Suprapubic skin (tissue), 4 donors: Measurements from ENCODE around the gene MYMK. TPM values are rescaled to one million over a fixed set of nuclear protein-coding genes. Genes with fewer than 3 reads are reported as not detected.

Source experiments
- DNase-seq, 2 donors: peaks; one replicate each; pipeline ENCODE4 v3.0.0-alpha.2; 2019; ENCODE audit warnings: low spot score in 2 of 2
- H3K27ac ChIP-seq: fragments of 200-600 bp; sonication (generic); one replicate; pipeline ENCODE4 v1.5.1; 2019
- H3K27me3 ChIP-seq: fragments of 200-600 bp; sonication (generic); one replicate; pipeline ENCODE4 v1.5.1; 2019
- H3K36me3 ChIP-seq: fragments of 200-600 bp; sonication (generic); one replicate; pipeline ENCODE4 v1.5.1; 2019
- H3K4me1 ChIP-seq: fragments of 200-600 bp; sonication (generic); one replicate; pipeline ENCODE4 v1.5.1; 2019
- H3K4me3 ChIP-seq: fragments of 200-600 bp; sonication (generic); one replicate; pipeline ENCODE4 v1.5.1; 2019; ENCODE audit warnings: mild to moderate bottlenecking
- H3K9me3 ChIP-seq: fragments of 200-600 bp; sonication (generic); one replicate; pipeline ENCODE4 v1.5.1; 2019
- EP300 ChIP-seq: sonication (generic); formaldehyde crosslinking; IDR thresholded peaks from one replicate; pipeline ENCODE4 v1.6.1; 2017; ENCODE audit warnings: antibody characterized with exemption
- POLR2A ChIP-seq, 2 donors: fragments of 450-650 bp; IDR thresholded peaks; one replicate each; pipeline ENCODE4 v1.6.1; 2017; ENCODE audit warnings: antibody characterized with exemption in 2 of 2, mild to moderate bottlenecking in 2 of 2, moderate library complexity in 2 of 2
- POLR2AphosphoS5 ChIP-seq, 3 donors: sonication (generic); formaldehyde crosslinking; IDR thresholded peaks; one replicate each; pipeline ENCODE4 v1.6.1; 2017; ENCODE audit warnings: antibody characterized with exemption in 3 of 3
- WGBS: methylation state at CpG from one replicate; pipeline ENCODE4 v1.1.5; 2018; 5-methylcytosine and 5-hydroxymethylcytosine counted together
- total RNA-seq, 4 donors: library from RNA; depleted of rRNA; stranded (reverse); fragments of >200 nt; gene quantifications; one replicate each; pipeline ENCODE4 v1.1.0, GENCODE V29; 2016
- TF ChIP-seq, protein P1 (sequence below), 2 donors: fragments of 200-600 bp in 1 of 2; fragments of 450-650 bp in 1 of 2; sonication (generic) in 1 of 2; IDR thresholded peaks; one replicate each; pipeline ENCODE4 v1.5.1; 2016 to 2019; ENCODE audit warnings: antibody characterized with exemption in 2 of 2, mild to moderate bottlenecking in 1 of 2, moderate library complexity in 1 of 2

Gene MYMK
- total RNA-seq, 4 donors from 2014 or later, result not detected

DNA sequence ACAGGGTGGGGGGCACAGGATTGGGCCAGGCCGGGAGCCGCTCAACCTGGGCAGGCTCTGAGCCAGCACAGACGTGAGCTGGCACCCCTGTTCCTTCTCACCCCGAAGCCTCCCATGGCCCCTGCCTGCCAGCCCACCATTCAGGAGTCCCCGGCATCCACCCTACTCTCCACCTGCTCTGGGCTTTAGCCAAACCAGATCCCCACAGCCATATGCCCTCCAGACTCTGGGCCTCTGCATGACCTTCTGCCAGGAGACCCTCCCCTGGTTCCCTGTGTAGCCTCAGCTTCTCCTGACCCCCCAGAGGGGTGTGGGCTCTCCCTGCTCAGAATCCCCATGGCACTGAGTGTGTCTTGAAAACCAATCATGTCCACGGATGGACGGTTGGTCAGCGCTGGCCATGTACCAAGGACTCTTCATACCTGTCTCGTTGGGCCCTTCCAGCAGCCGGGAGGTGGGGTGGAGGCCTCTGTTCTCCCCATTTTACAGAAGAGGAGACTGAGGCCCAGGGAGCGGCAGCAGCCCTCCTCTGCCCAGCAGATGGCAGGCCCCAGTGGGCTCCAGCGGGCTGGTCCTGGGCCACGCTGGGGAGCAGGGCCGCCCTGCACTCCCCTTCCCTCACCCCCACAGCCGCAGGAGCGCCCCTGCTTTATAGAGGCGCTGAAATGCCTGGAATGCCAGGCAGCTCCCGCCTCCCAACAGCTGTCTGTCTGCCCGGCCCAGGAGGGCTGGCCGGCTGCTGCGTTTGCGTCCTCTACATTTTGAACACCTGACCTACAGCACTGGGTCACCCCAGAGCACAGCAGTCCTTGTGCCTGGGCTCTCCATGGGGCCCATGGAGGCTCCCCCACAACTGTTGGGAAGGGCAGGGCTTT is 3.5 kb upstream of the MYMK start:
- no peaks in the 10 kb centered on the region for H3K36me3 ChIP-seq
- TF ChIP-seq, protein P1, sequence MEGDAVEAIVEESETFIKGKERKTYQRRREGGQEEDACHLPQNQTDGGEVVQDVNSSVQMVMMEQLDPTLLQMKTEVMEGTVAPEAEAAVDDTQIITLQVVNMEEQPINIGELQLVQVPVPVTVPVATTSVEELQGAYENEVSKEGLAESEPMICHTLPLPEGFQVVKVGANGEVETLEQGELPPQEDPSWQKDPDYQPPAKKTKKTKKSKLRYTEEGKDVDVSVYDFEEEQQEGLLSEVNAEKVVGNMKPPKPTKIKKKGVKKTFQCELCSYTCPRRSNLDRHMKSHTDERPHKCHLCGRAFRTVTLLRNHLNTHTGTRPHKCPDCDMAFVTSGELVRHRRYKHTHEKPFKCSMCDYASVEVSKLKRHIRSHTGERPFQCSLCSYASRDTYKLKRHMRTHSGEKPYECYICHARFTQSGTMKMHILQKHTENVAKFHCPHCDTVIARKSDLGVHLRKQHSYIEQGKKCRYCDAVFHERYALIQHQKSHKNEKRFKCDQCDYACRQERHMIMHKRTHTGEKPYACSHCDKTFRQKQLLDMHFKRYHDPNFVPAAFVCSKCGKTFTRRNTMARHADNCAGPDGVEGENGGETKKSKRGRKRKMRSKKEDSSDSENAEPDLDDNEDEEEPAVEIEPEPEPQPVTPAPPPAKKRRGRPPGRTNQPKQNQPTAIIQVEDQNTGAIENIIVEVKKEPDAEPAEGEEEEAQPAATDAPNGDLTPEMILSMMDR (IDR thresholded peaks at IDR 0.05), result no peak
- TF ChIP-seq POLR2A (IDR thresholded peaks at IDR 0.05) (no peak), POLR2AphosphoS5 (IDR thresholded peaks at IDR 0.05) (no peak), EP300 (no peak)
- WGBS, result 52% methylated on average over 11 of the region's 22 CpGs
- peaks cover 24% of the 10 kb centered on the region for H3K4me1 ChIP-seq
- H3K9me3 ChIP-seq, result no peaks in the 10 kb centered on the region
- no peak for DNase-seq
- peaks cover 69% of the 10 kb centered on the region for H3K27me3 ChIP-seq
- no peak overlapping the region for H3K27ac ChIP-seq
- no peak overlapping the region for H3K4me3 ChIP-seq

DNA sequence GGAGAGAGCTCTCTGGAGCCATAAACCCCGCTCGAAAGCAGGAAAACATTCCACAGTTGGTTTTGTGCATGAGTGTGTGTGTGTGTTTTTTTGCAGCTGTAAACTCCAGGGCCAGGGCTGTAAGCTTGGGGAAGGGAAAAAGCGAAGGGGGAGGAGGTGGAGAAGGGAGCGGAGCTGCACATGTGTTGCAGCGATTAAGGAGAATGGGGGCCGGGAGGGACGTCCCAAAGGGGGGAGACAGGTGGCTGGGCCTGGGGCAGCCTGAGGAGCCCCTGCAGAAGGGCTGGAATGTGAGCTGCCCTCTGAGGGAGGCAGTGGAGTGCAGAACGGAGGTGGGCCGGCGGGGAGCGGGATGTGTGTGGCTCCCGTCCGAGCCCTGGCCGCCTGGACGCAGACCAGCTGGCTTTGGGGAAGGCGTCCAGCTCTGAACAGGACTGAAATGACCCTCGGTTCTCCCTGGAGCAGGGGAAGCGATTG is 2.7 kb upstream of the MYMK start:
- TF ChIP-seq, protein P1 (IDR thresholded peaks at IDR 0.05), result no peak
- TF ChIP-seq POLR2A (IDR thresholded peaks at IDR 0.05), result no peak
- TF ChIP-seq EP300, result no peak
- TF ChIP-seq POLR2AphosphoS5 (IDR thresholded peaks at IDR 0.05), result no peak
- Histone ChIP-seq H3K36me3 (no peaks in the 10 kb centered on the region), H3K27me3 (peaks cover 64% of the 10 kb centered on the region), H3K4me1 (peaks cover 24% of the 10 kb centered on the region), H3K27ac (no peak overlapping the region), H3K9me3 (no peaks in the 10 kb centered on the region), H3K4me3 (no peak overlapping the region)
- WGBS, result 47% methylated on average over 11 of the region's 18 CpGs
- DNase-seq, result no peak

DNA sequence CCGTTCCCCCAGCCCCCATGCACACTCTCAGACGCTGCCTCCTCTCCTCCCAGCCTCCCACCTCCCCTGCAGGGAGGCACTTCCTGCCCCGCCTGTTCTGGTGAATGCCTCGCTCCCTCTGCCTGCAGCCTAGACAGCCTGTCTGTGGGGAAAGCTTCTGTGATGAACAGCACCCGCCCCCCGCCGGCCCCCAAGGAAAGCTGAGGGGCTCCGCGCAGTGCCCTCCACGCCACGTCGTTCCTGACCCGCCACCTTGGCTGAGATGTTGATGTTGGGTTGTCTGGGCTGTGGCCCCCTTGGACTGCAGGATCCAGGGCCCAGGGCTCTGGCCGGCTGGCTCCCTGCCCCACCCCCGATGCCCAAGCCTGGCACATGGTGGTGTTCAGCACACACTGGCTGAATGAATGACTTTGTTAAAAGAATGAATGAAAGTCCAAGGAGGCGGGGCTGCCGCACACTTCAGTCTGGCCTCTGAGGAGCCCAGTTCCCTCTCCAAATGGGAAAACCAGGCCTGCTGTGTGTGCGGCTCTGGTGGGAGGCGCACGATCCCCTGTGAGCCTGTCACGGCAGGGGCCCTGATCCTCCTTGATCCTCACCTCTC is 2.1 kb upstream of the MYMK start:
- Histone ChIP-seq H3K4me1 (peaks cover 24% of the 10 kb centered on the region), H3K4me3 (no peak overlapping the region), H3K9me3 (no peaks in the 10 kb centered on the region), H3K27ac (no peak overlapping the region), H3K36me3 (no peaks in the 10 kb centered on the region), H3K27me3 (peaks cover 58% of the 10 kb centered on the region)
- TF ChIP-seq, protein P1 (IDR thresholded peaks at IDR 0.05), result no peak
- no peak for TF ChIP-seq POLR2AphosphoS5 (IDR thresholded peaks at IDR 0.05)
- no peak for TF ChIP-seq EP300
- TF ChIP-seq POLR2A (IDR thresholded peaks at IDR 0.05), result no peak
- 54% methylated on average over 9 of the region's 21 CpGs for WGBS
- no peak for DNase-seq

DNA sequence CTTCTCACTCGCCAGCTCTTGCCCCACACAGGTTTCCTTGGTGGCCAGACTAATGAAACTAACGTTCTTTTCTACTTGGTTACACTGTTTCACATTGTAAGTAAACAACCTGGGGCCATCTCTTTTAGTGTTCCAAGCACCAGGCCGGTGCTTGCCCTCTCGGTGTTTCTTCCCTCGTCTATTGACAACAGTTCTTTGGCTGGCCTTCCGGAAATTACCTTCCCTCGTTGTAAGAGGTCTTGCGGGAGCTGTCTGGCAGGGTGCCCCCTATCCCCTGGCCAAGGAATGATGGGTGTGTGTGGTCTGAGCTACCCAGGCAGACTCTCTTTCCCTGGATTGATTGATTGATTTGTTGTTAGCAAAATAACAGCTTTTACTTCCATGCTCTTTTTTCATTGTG is 918 bp upstream of the MYMK start:
- Histone ChIP-seq H3K9me3 (no peaks in the 10 kb centered on the region), H3K27ac (no peak overlapping the region), H3K27me3 (peaks cover 46% of the 10 kb centered on the region), H3K36me3 (no peaks in the 10 kb centered on the region), H3K4me3 (no peak overlapping the region), H3K4me1 (peaks cover 24% of the 10 kb centered on the region)
- TF ChIP-seq, protein P1 (IDR thresholded peaks at IDR 0.05), result no peak
- TF ChIP-seq POLR2AphosphoS5 (IDR thresholded peaks at IDR 0.05) (no peak), POLR2A (IDR thresholded peaks at IDR 0.05) (no peak), EP300 (no peak)
- 71% methylated on average over 8 of the region's 8 CpGs for WGBS
- DNase-seq, result no peak

DNA sequence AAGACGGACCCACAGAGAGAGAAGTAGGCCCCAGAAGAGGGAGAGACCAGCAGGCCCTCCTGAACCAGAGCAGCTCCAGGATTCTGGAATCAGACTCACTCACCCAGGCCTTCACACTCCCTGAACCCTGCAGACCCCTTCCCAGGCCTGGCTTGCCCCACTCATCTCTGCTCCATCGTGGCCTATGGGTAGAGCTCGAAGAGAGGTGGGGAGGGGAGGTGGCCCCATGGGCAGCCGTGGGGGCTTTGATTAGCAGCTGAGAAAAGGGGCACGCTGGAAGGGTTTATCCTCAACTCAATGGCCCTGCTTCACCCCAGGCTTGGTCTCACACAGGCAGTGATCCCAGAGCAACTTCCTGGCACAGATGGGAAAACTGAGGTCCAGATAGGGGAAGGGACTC is 613 bp downstream of the MYMK start:
- no peak overlapping the region for H3K4me3 ChIP-seq
- H3K4me1 ChIP-seq, result peaks cover 24% of the 10 kb centered on the region
- no peak overlapping the region for H3K27ac ChIP-seq
- H3K27me3 ChIP-seq, result peaks cover 31% of the 10 kb centered on the region
- H3K9me3 ChIP-seq, result no peaks in the 10 kb centered on the region
- no peak for DNase-seq
- 89% methylated on average over 5 of the region's 5 CpGs for WGBS
- no peaks in the 10 kb centered on the region for H3K36me3 ChIP-seq
- TF ChIP-seq POLR2A (IDR thresholded peaks at IDR 0.05) (no peak), POLR2AphosphoS5 (IDR thresholded peaks at IDR 0.05) (no peak), EP300 (no peak)
- TF ChIP-seq, protein P1 (IDR thresholded peaks at IDR 0.05), result no peak
